OCI-M2 (cell line): ENCODE measurements around the gene SPON1.

Experiments
- DNase-seq: peaks from one replicate; lab custom pipeline; 2025; ENCODE audit not compliant: unreplicated experiment; lab: John Stamatoyannopoulos, UW

SPON1 gene

DNA sequence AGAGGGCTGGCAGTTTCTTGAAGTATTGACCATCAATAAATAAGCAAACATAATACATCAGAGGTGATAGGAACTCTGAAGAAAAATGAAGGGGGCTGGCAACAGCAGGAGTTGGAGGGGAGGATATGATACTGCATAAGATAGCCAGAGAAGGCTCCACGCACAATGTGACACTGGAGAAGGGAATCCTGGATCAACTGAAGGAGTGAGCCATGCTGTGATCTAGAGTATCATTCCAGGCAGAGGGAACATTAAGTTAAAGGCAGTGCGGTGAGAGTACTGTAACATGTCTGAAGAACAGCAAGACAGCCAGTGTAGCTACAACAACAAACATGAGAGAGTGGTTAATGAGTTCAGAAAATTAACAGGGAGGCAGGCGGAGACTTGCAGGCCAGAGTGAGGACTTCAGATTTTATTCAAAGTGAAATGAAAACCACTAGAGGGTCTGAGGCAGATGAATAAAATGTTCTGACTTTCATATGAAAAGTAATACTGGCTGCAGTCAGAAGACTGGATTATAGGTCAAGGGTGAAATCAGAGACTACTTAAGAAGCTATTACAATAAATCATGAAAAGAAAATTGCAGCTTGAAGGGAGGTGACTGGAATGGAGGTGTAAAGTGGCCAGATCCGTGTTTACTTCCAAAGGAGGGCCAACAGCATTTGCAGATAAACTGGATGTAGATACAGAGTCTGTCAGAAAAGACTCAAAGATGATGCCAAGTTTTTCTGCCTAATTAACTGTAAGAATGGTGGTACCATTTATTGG, 347.1 kb downstream of the SPON1 start:
- DNase-seq = no peak

DNA sequence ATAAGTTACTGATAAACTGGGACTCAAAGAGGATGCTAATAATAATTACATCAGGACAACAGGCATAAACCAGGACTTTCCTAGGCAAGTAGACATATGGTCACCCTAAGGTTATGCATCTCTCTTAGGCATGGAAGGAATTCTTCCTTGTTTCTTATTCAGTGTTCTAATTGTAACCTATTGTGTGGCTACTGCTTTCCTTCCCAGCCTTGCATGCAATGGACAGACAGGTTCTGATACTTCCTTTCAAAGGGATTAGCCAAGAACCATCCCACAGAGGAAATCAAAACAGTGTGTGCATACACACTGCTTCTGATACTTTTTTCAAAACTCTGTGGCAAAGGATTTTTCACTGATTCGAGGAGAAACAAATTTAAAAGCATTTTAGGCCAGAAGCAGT, 348.2 kb downstream of the SPON1 start:
- DNase-seq = no peak

DNA sequence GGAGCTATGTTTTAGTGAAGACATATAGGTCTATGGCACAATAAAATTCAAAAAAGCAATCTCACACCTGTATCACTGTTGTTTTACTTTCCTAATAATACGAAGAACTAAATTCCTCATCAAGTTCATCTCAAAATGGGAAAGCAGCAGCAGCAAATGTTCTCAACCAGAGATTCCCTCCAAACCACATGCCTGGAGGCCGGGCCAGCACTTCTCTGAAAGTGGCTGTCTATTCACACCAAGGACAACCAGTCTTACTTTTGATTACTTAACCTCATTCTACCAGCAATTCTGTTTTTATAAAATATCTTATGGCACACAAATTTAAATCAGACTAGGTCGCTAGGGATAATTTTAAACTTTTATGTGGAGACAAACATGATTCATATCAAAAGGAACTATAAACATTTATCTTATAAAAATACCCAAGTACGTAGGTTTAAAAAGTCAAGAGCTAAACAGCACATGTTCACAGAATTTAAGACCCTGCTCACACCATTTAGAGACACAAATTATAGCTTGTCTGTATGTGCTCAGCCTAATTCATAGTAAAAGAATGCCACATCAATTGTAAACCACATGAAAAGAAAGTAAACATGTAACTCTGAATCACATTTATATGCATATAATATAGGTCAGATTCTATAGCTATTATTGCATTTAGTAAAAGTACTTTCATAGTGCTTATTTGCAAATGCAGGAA, 350.4 kb downstream of the SPON1 start:
- DNase-seq = no peak

DNA sequence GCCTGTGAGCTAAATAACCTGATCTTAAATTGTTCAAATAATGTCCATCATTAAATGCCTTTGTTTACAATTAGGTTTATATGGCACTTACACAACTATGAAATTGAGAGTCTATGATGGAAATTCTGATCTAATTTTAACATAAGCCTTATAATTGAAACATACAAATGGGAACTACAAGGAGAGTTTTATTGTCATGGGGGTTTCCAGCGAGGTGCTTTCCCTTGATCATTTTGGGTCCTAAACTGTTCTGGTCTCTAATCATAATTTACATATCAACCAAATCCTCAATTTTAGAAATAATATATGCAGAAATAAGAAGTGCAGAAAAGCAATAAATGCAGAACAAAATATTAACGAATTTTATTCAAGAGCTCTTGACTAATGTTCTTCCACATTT, 351.6 kb downstream of the SPON1 start:
- no peak for DNase-seq

DNA sequence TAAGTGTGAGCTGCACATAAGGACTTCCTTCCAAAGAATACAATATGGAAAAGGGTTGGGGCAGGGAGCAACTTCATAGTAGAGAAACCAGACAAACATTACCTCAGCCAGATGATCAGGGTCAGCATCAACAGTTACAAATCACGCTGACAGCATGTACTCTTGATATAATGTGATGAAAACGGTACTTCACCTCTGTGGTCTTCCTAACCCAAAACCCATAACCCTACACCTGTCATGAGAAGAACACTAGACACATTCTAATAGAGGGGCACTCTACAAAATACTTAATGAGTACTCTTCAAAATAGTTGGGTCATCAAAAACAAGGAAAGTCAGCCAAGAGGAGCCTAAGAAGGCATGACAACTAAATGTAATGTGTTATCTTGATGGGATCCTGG, 352.6 kb downstream of the SPON1 start:
- no peak for DNase-seq
